ENCODE data around the gene NPBWR2. TPM values are rescaled to one million over a fixed set of nuclear protein-coding genes. Genes with fewer than 3 reads are reported as not detected.

Gene NPBWR2
- total RNA-seq, 1 experiment from 2014 or later, result not detected

- no peak for ATAC-seq
- Histone ChIP-seq H3K9ac (ENCODE audit: low read length) (no peak overlapping the region), H3K9me2 (ENCODE audit: insufficient read depth) (no peaks in the 10 kb centered on the region), H3K4me2 (ENCODE audit: low read length) (no peak overlapping the region), H4K20me1 (ENCODE audit: insufficient read depth) (no peaks in the 10 kb centered on the region), H3K36me3 (ENCODE audit: control insufficient read depth in 1 of 2, insufficient read depth in 2 of 2, low read length in 2 of 2) (no peaks in the 10 kb centered on the region), H3K4me3 (replicated peaks in 1 of 2; ENCODE audit: low read depth in 1 of 2, low read length in 2 of 2) (no peak overlapping the region), H3K9me3 (ENCODE audit: control insufficient read depth in 1 of 2, insufficient read depth in 1 of 2, low read depth in 1 of 2, low read length in 2 of 2) (no peaks in the 10 kb centered on the region), H3K27ac (ENCODE audit: low read depth, low read length) (no peak overlapping the region), H2AFZ (ENCODE audit: low read depth, low read length, poor library complexity, severe bottlenecking) (no peak overlapping the region), H3K79me2 (ENCODE audit: insufficient read depth, low read length) (no peaks in the 10 kb centered on the region), H3K27me3 (ENCODE audit: insufficient read depth, low read length) (no peaks in the 10 kb centered on the region), H3K4me1 (ENCODE audit: control insufficient read depth in 1 of 2, insufficient read depth in 2 of 2, low read length in 2 of 2) (no peaks in the 10 kb centered on the region)
- ChIA-PET CTCF (no interaction called here), POLR2A (no interaction called here), RAD21 (ENCODE audit: low non-redundant PET in 1 of 2, low total read pairs in 2 of 2, uncharacterized antibody in 2 of 2, unreplicated experiment in 2 of 2) (no interaction called here)
- TF ChIP-seq MAX (IDR thresholded peaks at IDR 0.05) (no peak), SRF (IDR thresholded peaks at IDR 0.05; ENCODE audit: low read depth) (no peak), CEBPB (IDR thresholded peaks at IDR 0.05; ENCODE audit: low read depth) (no peak), CTCF (IDR thresholded peaks at IDR 0.05 in 2 of 3, conservative IDR thresholded peaks at IDR 0.05 in 1 of 3; ENCODE audit: borderline replicate concordance in 1 of 3, insufficient read depth in 1 of 3, low read depth in 2 of 3, low read length in 2 of 3) (no peak), REST (IDR thresholded peaks at IDR 0.05; ENCODE audit: low read depth) (no peak)
- BruUV-seq (replicated peaks), result no TSS peak
- DNase-seq (ENCODE audit: low read depth, low spot score), result no peak
- intact Hi-C loops (cut with micrococcal nuclease), result no loop called here
Measured at GRCh38 chr20:64095455-64095854, 11.9 kb downstream of the NPBWR2 start.
